ENCODE data around the gene GPX1.
"Not testable (repeated sequence)": the region's sequence is repeated elsewhere in the genome, so short reads cannot be mapped to it uniquely, and the experiment has no call there.

The GPX1 gene

GRCh38 chr3:49397470-49397869, 39.3 kb upstream of the GPX1 start:
- H3K36me3 ChIP-seq (ENCODE audit: insufficient read depth, low read length), result peaks cover 46% of the 10 kb centered on the region
- H3F3A ChIP-seq (ENCODE audit: insufficient read depth, low read length), result no peaks in the 10 kb centered on the region
- no peaks in the 10 kb centered on the region for H3K27me3 ChIP-seq (ENCODE audit: insufficient read depth, low read length)
- no peaks in the 10 kb centered on the region for H3K9me3 ChIP-seq (ENCODE audit: low read length)
- H3K4me2 ChIP-seq (ENCODE audit: low read length), result no peak overlapping the region
- no peaks in the 10 kb centered on the region for H3K9me2 ChIP-seq (ENCODE audit: low read depth, low read length)
- no peak overlapping the region for H3K9ac ChIP-seq (ENCODE audit: low read length)
- H3K79me2 ChIP-seq (ENCODE audit: insufficient read depth, low read length), result peaks cover 95% of the 10 kb centered on the region
- no peak for TF ChIP-seq EZH2 (IDR thresholded peaks at IDR 0.05; ENCODE audit: borderline replicate concordance, low read length)
- no peaks in the 10 kb centered on the region for H4K20me1 ChIP-seq (ENCODE audit: insufficient read depth, low read length)
- H3K4me3 ChIP-seq (ENCODE audit: low read depth, low read length, poor library complexity, severe bottlenecking), result no peak overlapping the region
- H2AFZ ChIP-seq (ENCODE audit: low read length), result no peak overlapping the region
- H3K4me1 ChIP-seq (ENCODE audit: insufficient read depth, low read length, severe bottlenecking), result peaks cover 49% of the 10 kb centered on the region
- H3K27ac ChIP-seq (ENCODE audit: low read depth, low read length, poor library complexity, severe bottlenecking), result no peak overlapping the region

GRCh38 chr3:49391310-49391709, 33.2 kb upstream of the GPX1 start:
- not testable (repeated sequence) for H3K27ac ChIP-seq (ENCODE audit: low read depth, low read length, poor library complexity, severe bottlenecking); H3K27me3 ChIP-seq (ENCODE audit: insufficient read depth, low read length); H3K4me2 ChIP-seq (ENCODE audit: low read length); H3K9me2 ChIP-seq (ENCODE audit: low read depth, low read length); H3F3A ChIP-seq (ENCODE audit: insufficient read depth, low read length); H3K4me1 ChIP-seq (ENCODE audit: insufficient read depth, low read length, severe bottlenecking); H3K9ac ChIP-seq (ENCODE audit: low read length); H2AFZ ChIP-seq (ENCODE audit: low read length); H3K9me3 ChIP-seq (ENCODE audit: low read length); H3K4me3 ChIP-seq (ENCODE audit: low read depth, low read length, poor library complexity, severe bottlenecking); H4K20me1 ChIP-seq (ENCODE audit: insufficient read depth, low read length)
- Histone ChIP-seq H3K79me2 (ENCODE audit: insufficient read depth, low read length) (peaks cover 90% of the 10 kb centered on the region), H3K36me3 (ENCODE audit: insufficient read depth, low read length) (peaks cover 52% of the 10 kb centered on the region)

GRCh38 chr3:49389297-49389696, 31.1 kb upstream of the GPX1 start:
- TF ChIP-seq EZH2 (IDR thresholded peaks at IDR 0.05; ENCODE audit: borderline replicate concordance, low read length), result no peak
- TF ChIP-seq CTCF (IDR thresholded peaks at IDR 0.05; ENCODE audit: low read length), result no peak
- Histone ChIP-seq H3K9me3 (ENCODE audit: low read length) (no peaks in the 10 kb centered on the region), H3K79me2 (ENCODE audit: insufficient read depth, low read length) (peaks cover 90% of the 10 kb centered on the region), H3K4me3 (ENCODE audit: low read depth, low read length, poor library complexity, severe bottlenecking) (no peak overlapping the region), H3K4me1 (ENCODE audit: insufficient read depth, low read length, severe bottlenecking) (peaks cover 6% of the 10 kb centered on the region), H3K9ac (ENCODE audit: low read length) (no peak overlapping the region), H3K4me2 (ENCODE audit: low read length) (no peak overlapping the region), H3K27ac (ENCODE audit: low read depth, low read length, poor library complexity, severe bottlenecking) (no peak overlapping the region), H3K9me2 (ENCODE audit: low read depth, low read length) (no peaks in the 10 kb centered on the region), H2AFZ (ENCODE audit: low read length) (no peak overlapping the region), H3K36me3 (ENCODE audit: insufficient read depth, low read length) (peaks cover 47% of the 10 kb centered on the region), H3K27me3 (ENCODE audit: insufficient read depth, low read length) (no peaks in the 10 kb centered on the region), H3F3A (ENCODE audit: insufficient read depth, low read length) (no peaks in the 10 kb centered on the region), H4K20me1 (ENCODE audit: insufficient read depth, low read length) (no peaks in the 10 kb centered on the region)

GRCh38 chr3:49388289-49388820, 30.2 kb upstream of the GPX1 start:
- Histone ChIP-seq H3K9me3 (ENCODE audit: low read length) (no peaks in the 10 kb centered on the region; the same call in 1 of the 2 replicates), H3K4me1 (ENCODE audit: insufficient read depth, low read length, severe bottlenecking) (peaks cover 6% of the 10 kb centered on the region), H3K9me2 (ENCODE audit: low read depth, low read length) (no peaks in the 10 kb centered on the region), H3K27ac (ENCODE audit: low read depth, low read length, poor library complexity, severe bottlenecking) (no peak overlapping the region), H3K36me3 (ENCODE audit: insufficient read depth, low read length) (peaks cover 54% of the 10 kb centered on the region), H2AFZ (ENCODE audit: low read length) (no peak overlapping the region), H4K20me1 (ENCODE audit: insufficient read depth, low read length) (no peaks in the 10 kb centered on the region), H3K4me2 (ENCODE audit: low read length) (no peak overlapping the region), H3K79me2 (ENCODE audit: insufficient read depth, low read length) (peaks cover 94% of the 10 kb centered on the region), H3F3A (ENCODE audit: insufficient read depth, low read length) (no peaks in the 10 kb centered on the region), H3K9ac (ENCODE audit: low read length) (no peak overlapping the region), H3K4me3 (ENCODE audit: low read depth, low read length, poor library complexity, severe bottlenecking) (no peak overlapping the region), H3K27me3 (ENCODE audit: insufficient read depth, low read length) (no peaks in the 10 kb centered on the region)
- TF ChIP-seq CTCF (IDR thresholded peaks at IDR 0.05; ENCODE audit: low read length) (no peak), EZH2 (IDR thresholded peaks at IDR 0.05; ENCODE audit: borderline replicate concordance, low read length) (no peak)

Data from OCI-LY1 (cell line).